HCT116 (cell line): ENCODE results near the gene TMCO4. TPM values are rescaled to one million over a fixed set of nuclear protein-coding genes. Genes with fewer than 3 reads are reported as not detected.

ENCODE experiments used
- ATAC-seq: fragments of 200-7000 bp; cut with Tn5 transposase; 2 replicates; pipeline ENCODE4 v1.9.1; 2020; ENCODE audit warnings: mild to moderate bottlenecking, moderate library complexity
- BruUV-seq: library from RNA; stranded (reverse); fragments of 400-500 nt; replicated peaks from 2 replicates; lab custom pipeline; 2021; lab: Mats Ljungman, UMichigan
- CTCF ChIA-PET: fragments of 300-600 bp; sonication (Branson Sonifier 250); formaldehyde crosslinking; loops from one replicate; lab custom pipeline; 2021; ENCODE audit warnings: antibody characterized with exemption; lab: Charles Lee
- POLR2A ChIA-PET: fragments of 300-600, 350-600 bp; sonication (Branson Sonifier 250); formaldehyde crosslinking; loops from one replicate; lab custom pipeline; 2021; ENCODE audit warnings: antibody characterized with exemption; lab: Charles Lee
- RAD21 ChIA-PET, 2 experiments: fragments of 300-600 bp; sonication (Branson Sonifier 250); formaldehyde crosslinking; loops; one replicate each; lab custom pipeline; 2023; ENCODE audit warnings: low total read pairs in 2 of 2; ENCODE audit not compliant: uncharacterized antibody in 2 of 2, unreplicated experiment in 2 of 2, low non-redundant PET in 1 of 2; lab: Charles Lee
- DNase-seq: peaks from one replicate; pipeline ENCODE4 v3.0.0-alpha.2; 2010; ENCODE audit warnings: low read depth, low spot score
- H2AFZ ChIP-seq: fragments of 200-600 bp; shearing (Covaris generic), sonication (generic); 2 replicates; pipeline ENCODE4 v1.6.1; 2017; ENCODE audit warnings: low read depth, mixed run types, mixed read lengths, antibody characterized with exemption, low read length; ENCODE audit not compliant: poor library complexity, severe bottlenecking
- H3K27ac ChIP-seq: 2 replicates; pipeline ENCODE4 v1.5.1; 2012; ENCODE audit warnings: low read depth, low read length
- H3K27me3 ChIP-seq: fragments of 200-600 bp; sonication (generic); 2 replicates; pipeline ENCODE4 v1.6.1; 2016; ENCODE audit warnings: mixed run types, low read length, mixed read lengths; ENCODE audit not compliant: insufficient read depth
- H3K36me3 ChIP-seq, 2 experiments: fragments of 200-500 bp in 1 of 2; fragments of 200-600 bp in 1 of 2; sonication (Bioruptor generic) in 1 of 2; sonication (generic) in 1 of 2; 2 replicates each; pipeline versions ENCODE4 v1.5.1 to v1.6.1; 2014 to 2016; ENCODE audit warnings: low read length in 2 of 2, inconsistent platforms in 1 of 2, mixed read lengths in 1 of 2, mixed run types in 1 of 2; ENCODE audit not compliant: insufficient read depth in 2 of 2, control insufficient read depth in 1 of 2
- H3K4me1 ChIP-seq, 2 experiments: fragments of 200-600 bp in 1 of 2; sonication (generic) in 1 of 2; 2 replicates each; pipeline versions ENCODE4 v1.5.1 to v1.6.1; 2012 to 2017; ENCODE audit warnings: low read length in 2 of 2, inconsistent platforms in 1 of 2, mild to moderate bottlenecking in 1 of 2, mixed read lengths in 1 of 2, mixed run types in 1 of 2, moderate library complexity in 1 of 2; ENCODE audit not compliant: insufficient read depth in 2 of 2, control insufficient read depth in 1 of 2
- H3K4me2 ChIP-seq: fragments of 200-600 bp; sonication (generic); 2 replicates; pipeline ENCODE4 v1.6.1; 2017; ENCODE audit warnings: mixed run types, low read length, mixed read lengths
- H3K4me3 ChIP-seq, 2 experiments: fragments of 200-600 bp in 1 of 2; sonication (generic) in 1 of 2; replicated peaks in 1 of 2; 2 replicates each; pipeline ENCODE4 v1.5.1; 2011 to 2016; ENCODE audit warnings: low read length in 2 of 2, control low read depth in 1 of 2, low read depth in 1 of 2, mild to moderate bottlenecking in 1 of 2, mixed read lengths in 1 of 2, mixed run types in 1 of 2
- H3K79me2 ChIP-seq: fragments of 200-600 bp; sonication (generic); 2 replicates; pipeline ENCODE4 v1.6.1; 2017; ENCODE audit warnings: mild to moderate bottlenecking, mixed run types, low read length, moderate library complexity, mixed read lengths; ENCODE audit not compliant: insufficient read depth
- H3K9ac ChIP-seq: fragments of 200-600 bp; sonication (generic); 2 replicates; pipeline ENCODE4 v1.6.1; 2016; ENCODE audit warnings: low read length, mixed read lengths
- H3K9me2 ChIP-seq: fragments of 200-600 bp; sonication (generic), shearing (Covaris generic); 2 replicates; pipeline ENCODE4 v1.6.1; 2017; ENCODE audit warnings: mixed run types, mild to moderate bottlenecking, moderate library complexity; ENCODE audit not compliant: insufficient read depth
- H3K9me3 ChIP-seq, 2 experiments: fragments of 200-500 bp in 1 of 2; fragments of 200-600 bp in 1 of 2; sonication (Bioruptor generic) in 1 of 2; sonication (generic) in 1 of 2; 2 replicates each; pipeline ENCODE4 v1.6.1; 2014 to 2017; ENCODE audit warnings: low read length in 2 of 2, mixed read lengths in 2 of 2, inconsistent platforms in 1 of 2, low read depth in 1 of 2, mild to moderate bottlenecking in 1 of 2, mixed run types in 1 of 2, moderate library complexity in 1 of 2; ENCODE audit not compliant: control insufficient read depth in 1 of 2, insufficient read depth in 1 of 2
- H4K20me1 ChIP-seq: fragments of 200-600 bp; sonication (generic), shearing (Covaris generic); 2 replicates; pipeline ENCODE4 v1.6.1; 2017; ENCODE audit warnings: mixed run types, mild to moderate bottlenecking, moderate library complexity; ENCODE audit not compliant: insufficient read depth
- CBX3 ChIP-seq: IDR thresholded peaks from 2 replicates; pipeline ENCODE4 v1.6.1; 2012; ENCODE audit warnings: low read depth
- CEBPB ChIP-seq: IDR thresholded peaks from 2 replicates; pipeline ENCODE4 v1.6.1; 2012; ENCODE audit warnings: low read depth
- EGR1 ChIP-seq: IDR thresholded peaks from 2 replicates; pipeline ENCODE4 v1.6.1; 2012; ENCODE audit warnings: low read depth
- ELF1 ChIP-seq: IDR thresholded peaks from 2 replicates; pipeline ENCODE4 v1.6.1; 2012; ENCODE audit warnings: low read depth, borderline replicate concordance
- POLR2A ChIP-seq: IDR thresholded peaks from 2 replicates; pipeline ENCODE4 v1.7.0; 2011; ENCODE audit warnings: borderline replicate concordance; ENCODE audit not compliant: insufficient read depth, insufficient read length; ENCODE audit errors: extremely low read depth
- POLR2AphosphoS5 ChIP-seq: IDR thresholded peaks from 2 replicates; pipeline ENCODE4 v1.6.1; 2011; ENCODE audit warnings: mild to moderate bottlenecking, low read depth, low read length, moderate library complexity
- SP1 ChIP-seq: IDR thresholded peaks from 2 replicates; pipeline ENCODE4 v1.6.1; 2012; ENCODE audit warnings: low read depth
- SRF ChIP-seq: IDR thresholded peaks from 2 replicates; pipeline ENCODE4 v1.6.1; 2012; ENCODE audit warnings: low read depth
- TCF7L2 ChIP-seq: IDR thresholded peaks from 2 replicates; pipeline ENCODE4 v1.7.0; 2011; ENCODE audit warnings: borderline replicate concordance, inconsistent platforms; ENCODE audit not compliant: insufficient read depth, insufficient read length; ENCODE audit errors: extremely low read depth
- YY1 ChIP-seq: IDR thresholded peaks from 2 replicates; pipeline ENCODE4 v1.6.1; 2011; ENCODE audit warnings: low read length, low read depth, moderate library complexity, mild to moderate bottlenecking; ENCODE audit not compliant: insufficient replicate concordance; ENCODE audit errors: extremely low read depth
- intact Hi-C: fragments of 100-400 bp; cut with micrococcal nuclease; formaldehyde crosslinking; loops from 2 replicates; pipeline ENCODE4 v1.10.0; 2022
- total RNA-seq: library from RNA; stranded (reverse); gene quantifications from one replicate; pipeline ENCODE4 v1.2.1, GENCODE V29; 2021; ENCODE audit not compliant: unreplicated experiment
- TF ChIP-seq, protein P1 (sequence below): IDR thresholded peaks from 2 replicates; pipeline ENCODE4 v1.6.1; 2012
- TF ChIP-seq, protein P2 (sequence below), 3 experiments: fragments of 200-600 bp in 1 of 3; sonication (generic) in 1 of 3; IDR thresholded peaks in 2 of 3; conservative IDR thresholded peaks in 1 of 3; 2 replicates each; pipeline ENCODE4 v1.5.1; 2012 to 2017; ENCODE audit warnings: low read depth in 2 of 3, low read length in 2 of 3, antibody characterized with exemption in 1 of 3, borderline replicate concordance in 1 of 3, control low read depth in 1 of 3, mild to moderate bottlenecking in 1 of 3, mixed read lengths in 1 of 3, mixed run types in 1 of 3, moderate library complexity in 1 of 3; ENCODE audit not compliant: insufficient read depth in 1 of 3

TMCO4 gene
- total RNA-seq, 1 experiment from 2014 or later = 12.7 TPM

DNA sequence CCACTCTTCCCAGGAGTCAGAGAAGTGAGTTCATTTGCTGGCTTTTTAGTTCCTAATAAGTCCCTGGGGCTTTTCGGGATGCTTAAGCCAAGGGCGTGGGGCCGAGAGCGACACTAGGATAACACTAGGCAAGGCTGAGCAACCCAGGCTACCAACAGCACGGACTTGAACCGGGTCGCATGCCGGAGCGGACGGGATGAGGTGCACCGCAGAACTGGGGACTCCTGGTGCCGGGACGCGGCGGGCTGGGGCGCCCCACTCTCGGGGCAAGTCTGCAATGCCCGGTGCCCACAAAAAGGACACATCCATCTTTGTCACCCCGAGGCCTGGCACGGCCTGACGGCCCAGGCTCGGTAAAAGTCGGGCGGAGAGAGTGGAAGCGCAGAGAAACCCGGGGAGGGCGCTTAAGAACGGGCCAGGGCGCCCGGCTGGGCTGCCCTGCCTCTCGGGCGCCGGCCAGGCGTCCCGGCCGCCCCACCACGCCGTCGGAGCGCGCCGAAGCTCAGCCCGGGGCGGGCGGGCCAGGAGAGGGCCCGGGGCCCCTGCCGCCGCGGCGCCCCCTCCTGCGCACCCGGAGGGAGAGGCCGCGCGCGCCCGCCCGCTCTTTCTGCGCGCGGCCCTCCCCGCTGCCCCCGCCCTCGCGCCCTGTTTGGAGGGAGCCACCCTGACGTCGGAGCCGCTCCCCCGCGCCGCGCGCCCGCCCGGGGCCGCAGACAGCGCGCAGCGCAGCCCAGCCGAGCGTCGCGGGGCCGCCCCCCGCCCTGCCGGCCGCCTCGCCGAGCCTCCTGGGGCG, 155.9 kb downstream of the TMCO4 start, which contains the start of gene NBL1 (continued):
- TF ChIP-seq CEBPB (no peak), SP1 (no peak), ELF1 (no peak), SRF (no peak), POLR2A (peak; percentile 10)

DNA sequence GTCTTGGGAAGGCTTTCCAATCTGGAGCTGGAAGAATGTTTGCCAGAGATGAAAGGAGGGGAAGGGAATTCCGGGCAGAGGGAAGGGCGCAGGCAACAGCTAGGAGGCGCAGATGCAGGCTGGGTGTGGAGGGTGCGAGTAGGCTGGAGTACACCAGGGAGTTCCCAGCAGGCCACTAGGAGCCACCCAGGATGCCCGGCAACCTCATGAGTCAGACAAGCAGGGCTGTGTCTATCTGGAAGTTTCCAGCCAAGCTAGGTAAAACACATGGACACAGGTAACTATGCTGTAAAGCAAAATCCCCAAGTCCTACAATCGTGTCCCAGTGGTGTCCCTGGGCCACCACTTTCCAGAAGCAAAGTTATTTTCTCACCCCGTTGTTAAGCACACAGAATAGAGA, 156.6 kb downstream of the TMCO4 start:
- H3K4me3 ChIP-seq = peak overlapping the region; percentile 36 to 51
- peak; percentile 78 for ATAC-seq
- ChIA-PET RAD21 (no interaction called here), POLR2A (interaction anchor here (0.9 to 1.5 kb wide), 2 partner anchors 46 to 158 kb away, joined by 3 to 6 read pairs; partner anchors contain the start of gene CAPZB), CTCF (interaction anchor here (1.0 to 2.6 kb wide), 4 partner anchors 11 to 61 kb away, joined by 3 to 17 read pairs (median 4); a partner anchor contains a TSS)
- H2AFZ ChIP-seq = peak overlapping the region; percentile 22
- peaks cover 44 to 64% of the 10 kb centered on the region in 2 experiments for H3K4me1 ChIP-seq
- no peaks in the 10 kb centered on the region for H3K36me3 ChIP-seq
- H4K20me1 ChIP-seq = no peaks in the 10 kb centered on the region
- intact Hi-C loops = loop anchor here (5.0 kb wide), 2 partner anchors 46 to 156 kb away; partner anchors contain the start of gene CAPZB
- H3K27me3 ChIP-seq = no peaks in the 10 kb centered on the region
- H3K4me2 ChIP-seq = peak overlapping the region; percentile 82
- peak; percentile 79 for DNase-seq
- H3K79me2 ChIP-seq = peaks cover 37% of the 10 kb centered on the region
- peak overlapping the region; percentile 82 for H3K27ac ChIP-seq
- BruUV-seq = no TSS peak
- TF ChIP-seq CBX3 (peak; percentile 92), TCF7L2 (peak; percentile 67), EGR1 (no peak), POLR2AphosphoS5 (peak; percentile 54), YY1 (peak; percentile 42), SRF (no peak), POLR2A (peak; percentile 25)
- TF ChIP-seq, protein P1, sequence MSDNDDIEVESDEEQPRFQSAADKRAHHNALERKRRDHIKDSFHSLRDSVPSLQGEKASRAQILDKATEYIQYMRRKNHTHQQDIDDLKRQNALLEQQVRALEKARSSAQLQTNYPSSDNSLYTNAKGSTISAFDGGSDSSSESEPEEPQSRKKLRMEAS = peak; percentile 80
- TF ChIP-seq, protein P2, sequence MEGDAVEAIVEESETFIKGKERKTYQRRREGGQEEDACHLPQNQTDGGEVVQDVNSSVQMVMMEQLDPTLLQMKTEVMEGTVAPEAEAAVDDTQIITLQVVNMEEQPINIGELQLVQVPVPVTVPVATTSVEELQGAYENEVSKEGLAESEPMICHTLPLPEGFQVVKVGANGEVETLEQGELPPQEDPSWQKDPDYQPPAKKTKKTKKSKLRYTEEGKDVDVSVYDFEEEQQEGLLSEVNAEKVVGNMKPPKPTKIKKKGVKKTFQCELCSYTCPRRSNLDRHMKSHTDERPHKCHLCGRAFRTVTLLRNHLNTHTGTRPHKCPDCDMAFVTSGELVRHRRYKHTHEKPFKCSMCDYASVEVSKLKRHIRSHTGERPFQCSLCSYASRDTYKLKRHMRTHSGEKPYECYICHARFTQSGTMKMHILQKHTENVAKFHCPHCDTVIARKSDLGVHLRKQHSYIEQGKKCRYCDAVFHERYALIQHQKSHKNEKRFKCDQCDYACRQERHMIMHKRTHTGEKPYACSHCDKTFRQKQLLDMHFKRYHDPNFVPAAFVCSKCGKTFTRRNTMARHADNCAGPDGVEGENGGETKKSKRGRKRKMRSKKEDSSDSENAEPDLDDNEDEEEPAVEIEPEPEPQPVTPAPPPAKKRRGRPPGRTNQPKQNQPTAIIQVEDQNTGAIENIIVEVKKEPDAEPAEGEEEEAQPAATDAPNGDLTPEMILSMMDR (IDR thresholded peaks at IDR 0.05 in 2 of 3, conservative IDR thresholded peaks at IDR 0.05 in 1 of 3; ENCODE audit: borderline replicate concordance in 1 of 3, insufficient read depth in 1 of 3, low read depth in 2 of 3, low read length in 2 of 3) = peak; percentile 36 to 59 (median 41); a peak in 4 of 6 replicates
- TF ChIP-seq, all 23 proteins: peak for 7
- Histone ChIP-seq H3K9me3 (no peaks in the 10 kb centered on the region), H3K9me2 (no peaks in the 10 kb centered on the region), H3K9ac (peak overlapping the region; percentile 64)
